Suprapubic skin (tissue), 3 donors: ENCODE measurements around the gene SUZ12.

ENCODE experiments used
- CTCF ChIP-seq, 2 donors: fragments of 200-600 bp in 1 of 2; fragments of 450-650 bp in 1 of 2; sonication (generic) in 1 of 2; IDR thresholded peaks; one replicate each; pipeline ENCODE4 v1.5.1; 2016 to 2019; ENCODE audit warnings: antibody characterized with exemption in 2 of 2, mild to moderate bottlenecking in 1 of 2, moderate library complexity in 1 of 2
- POLR2A ChIP-seq, 2 donors: fragments of 450-650 bp; IDR thresholded peaks; one replicate each; pipeline ENCODE4 v1.6.1; 2017; ENCODE audit warnings: antibody characterized with exemption in 2 of 2, mild to moderate bottlenecking in 2 of 2, moderate library complexity in 2 of 2

- no peak for TF ChIP-seq CTCF (IDR thresholded peaks at IDR 0.05)
- TF ChIP-seq POLR2A (IDR thresholded peaks at IDR 0.05) = no peak
These were observed 5.1 kb upstream of the SUZ12 start for GRCh38 chr17:31931756-31932155.
